CD14-positive monocyte (primary cell): ENCODE results near the gene TMEM134. TPM values are rescaled to one million over a fixed set of nuclear protein-coding genes. Genes with fewer than 3 reads are reported as not detected.

ENCODE experiments used
- DNase-seq, 3 donors: peaks; one replicate each; pipeline ENCODE4 v3.0.0-alpha.2; 2011 to 2022
- H2AFZ ChIP-seq: 2 replicates; pipeline ENCODE4 v1.6.0; 2012; ENCODE audit warnings: mild to moderate bottlenecking, low read depth, low read length, inconsistent platforms; ENCODE audit not compliant: insufficient read depth, poor library complexity, severe bottlenecking
- H3K27ac ChIP-seq, 2 donors: 1 replicate in 1 of 2; 2 replicates in 1 of 2; pipeline ENCODE4 v1.5.1; 2012 to 2013; ENCODE audit warnings: low read length in 2 of 2, control low read depth in 1 of 2, inconsistent platforms in 1 of 2, low read depth in 1 of 2, mild to moderate bottlenecking in 1 of 2
- H3K27me3 ChIP-seq, 2 donors: one replicate each; pipeline versions ENCODE4 v1.6.0 to v1.6.1; 2011 to 2013; ENCODE audit warnings: low read length in 2 of 2; ENCODE audit not compliant: control insufficient read depth in 2 of 2, insufficient read depth in 2 of 2
- H3K36me3 ChIP-seq, 2 donors: replicated peaks in 1 of 2; 1 replicate in 1 of 2; 2 replicates in 1 of 2; pipeline versions ENCODE4 v1.5.1 to v1.6.1; 2012 to 2013; ENCODE audit warnings: low read length in 2 of 2, control low read depth in 1 of 2, inconsistent platforms in 1 of 2, mild to moderate bottlenecking in 1 of 2; ENCODE audit not compliant: insufficient read depth in 2 of 2, control insufficient read depth in 1 of 2
- H3K4me1 ChIP-seq, 2 donors: 1 replicate in 1 of 2; 2 replicates in 1 of 2; pipeline versions ENCODE4 v1.5.1 to v1.6.1; 2012 to 2013; ENCODE audit warnings: low read length in 2 of 2, control low read depth in 1 of 2, inconsistent platforms in 1 of 2, mild to moderate bottlenecking in 1 of 2, moderate library complexity in 1 of 2; ENCODE audit not compliant: insufficient read depth in 2 of 2, control insufficient read depth in 1 of 2
- H3K4me2 ChIP-seq: replicated peaks from 2 replicates; pipeline ENCODE3; 2012; ENCODE audit warnings: low read length, moderate library complexity, mild to moderate bottlenecking; ENCODE audit not compliant: poor library complexity, severe bottlenecking; ENCODE audit errors: extremely low read depth
- H3K4me3 ChIP-seq, 3 experiments: fragments of 200-600 bp in 1 of 3; sonication (generic) in 1 of 3; replicated peaks in 1 of 3; 1 replicate in 2 of 3; 2 replicates in 1 of 3; pipeline ENCODE4 v1.5.1; 2011 to 2013; ENCODE audit warnings: low read length in 3 of 3, mild to moderate bottlenecking in 3 of 3, control low read depth in 2 of 3, low read depth in 2 of 3, inconsistent platforms in 1 of 3, moderate library complexity in 1 of 3
- H3K79me2 ChIP-seq: 2 replicates; pipeline ENCODE4 v1.6.0; 2012; ENCODE audit warnings: mild to moderate bottlenecking, control low read depth, inconsistent platforms, low read length, moderate library complexity; ENCODE audit not compliant: insufficient read depth
- H3K9ac ChIP-seq: 2 replicates; pipeline ENCODE4 v1.6.0; 2017; ENCODE audit warnings: low read length, mild to moderate bottlenecking; ENCODE audit not compliant: insufficient read depth, poor library complexity, severe bottlenecking
- H3K9me3 ChIP-seq, 2 donors: replicated peaks in 1 of 2; 1 replicate in 1 of 2; 2 replicates in 1 of 2; pipeline versions ENCODE4 v1.5.1 to v1.6.1; 2012 to 2013; ENCODE audit warnings: low read length in 2 of 2, control low read depth in 1 of 2; ENCODE audit not compliant: control insufficient read depth in 1 of 2, insufficient read depth in 1 of 2
- H4K20me1 ChIP-seq: 2 replicates; pipeline ENCODE4 v1.6.0; 2012; ENCODE audit warnings: mild to moderate bottlenecking, low read length, control low read depth, moderate library complexity; ENCODE audit not compliant: insufficient read depth
- H3K27ac Mint-ChIP-seq, 7 donors: one replicate each; pipeline ENCODE4 v1.8.0; 2020; ENCODE audit warnings: mild to moderate bottlenecking in 7 of 7, mixed read lengths in 7 of 7, moderate library complexity in 6 of 7, inconsistent platforms in 2 of 7
- H3K27me3 Mint-ChIP-seq, 3 donors: one replicate each; pipeline ENCODE4 v1.8.0; 2021 to 2022; ENCODE audit warnings: low read depth in 3 of 3, mild to moderate bottlenecking in 3 of 3, mixed read lengths in 3 of 3, moderate library complexity in 3 of 3, inconsistent platforms in 1 of 3
- H3K36me3 Mint-ChIP-seq, 2 donors: one replicate each; pipeline ENCODE4 v1.8.0; 2020; ENCODE audit warnings: mixed read lengths in 2 of 2, inconsistent platforms in 1 of 2, mild to moderate bottlenecking in 1 of 2
- H3K4me1 Mint-ChIP-seq: one replicate; pipeline ENCODE4 v1.8.0; 2020; ENCODE audit warnings: mild to moderate bottlenecking, mixed read lengths
- H3K4me3 Mint-ChIP-seq, 2 donors: one replicate each; pipeline ENCODE4 v1.8.0; 2020; ENCODE audit warnings: mild to moderate bottlenecking in 2 of 2, mixed read lengths in 2 of 2, moderate library complexity in 1 of 2
- H3K9me3 Mint-ChIP-seq, 7 donors: one replicate each; pipeline ENCODE4 v1.8.0; 2020 to 2022; ENCODE audit warnings: mixed read lengths in 7 of 7, mild to moderate bottlenecking in 6 of 7, moderate library complexity in 6 of 7, inconsistent platforms in 2 of 7
- WGBS: methylation state at CpG from one replicate; pipeline ENCODE4 v1.1.5; 2013; ENCODE audit warnings: missing lambda C conversion rate; ENCODE audit not compliant: insufficient coverage; 5-methylcytosine and 5-hydroxymethylcytosine counted together
- intact Hi-C, 2 donors: fragments of 100-400 bp; cut with micrococcal nuclease; formaldehyde crosslinking; loops; one replicate each; pipeline versions ENCODE4 v1.15.0 to v1.15.1; 2023
- polyA plus RNA-seq, 3 donors: library from polyadenylated mRNA; depleted of rRNA in 1 of 3; unstranded in 2 of 3; stranded (reverse) in 1 of 3; fragments of 300-500 nt in 2 of 3; fragments of >200 nt in 1 of 3; fragmentation: Illumina TruSeq in 2 of 3; gene quantifications; 1 replicate in 2 of 3; 2 replicates in 1 of 3; pipeline ENCODE4 v1.2.3, GENCODE V29; 2012 to 2021
- TF ChIP-seq, protein P1 (sequence below): fragments of 200-600 bp; IDR thresholded peaks from one replicate; pipeline ENCODE4 v1.8.0; 2022; ENCODE audit warnings: antibody characterized with exemption, mild to moderate bottlenecking

Gene TMEM134
- polyA plus RNA-seq, 3 donors, result 67.4 to 104 (median 76.8) TPM

DNA sequence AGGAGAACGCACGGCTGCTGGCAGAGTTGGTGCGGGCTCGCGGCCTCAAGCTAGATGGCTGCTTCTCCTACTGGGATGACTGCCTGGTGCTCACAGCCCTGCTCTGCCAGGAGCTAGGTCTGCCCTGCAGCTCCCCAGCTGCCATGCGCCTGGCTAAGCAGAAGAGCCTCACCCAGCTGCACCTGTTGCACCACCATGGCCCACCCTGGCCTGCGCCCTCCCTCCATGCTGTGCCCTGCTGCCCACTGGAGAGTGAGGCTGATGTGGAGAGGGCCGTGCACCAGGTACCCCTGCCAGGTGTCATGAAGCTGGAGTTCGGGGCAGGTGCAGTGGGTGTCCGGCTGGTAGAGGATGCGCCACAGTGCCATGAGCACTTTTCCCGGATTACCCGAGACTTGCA lies 45.6 kb downstream of the TMEM134 start:
- WGBS, result 95% methylated on average over 12 of the region's 13 CpGs
- Histone ChIP-seq H4K20me1 (no peaks in the 10 kb centered on the region), H3K27me3 (peaks cover 0 to 17% of the 10 kb centered on the region in 2 donors), H2AFZ (no peak overlapping the region), H3K79me2 (peaks cover under 1% of the 10 kb centered on the region), H3K9me3 (no peaks in the 10 kb centered on the region), H3K36me3 (no peaks in the 10 kb centered on the region), H3K27ac (no peak overlapping the region), H3K4me3 (no peak overlapping the region), H3K4me2 (no peak overlapping the region), H3K9ac (no peak overlapping the region), H3K4me1 (peaks cover 27 to 40% of the 10 kb centered on the region in 2 donors)
- Mint-ChIP-seq H3K4me3 (peak overlapping the region in 1 of 2 donors; percentile 12), H3K9me3 (no peaks in the 10 kb centered on the region), H3K4me1 (peaks cover 25% of the 10 kb centered on the region), H3K27ac (no peak overlapping the region), H3K27me3 (peaks cover 9 to 20% (median 20%) of the 10 kb centered on the region in 3 donors), H3K36me3 (no peaks in the 10 kb centered on the region)
- intact Hi-C loops, result no loop called here
- no peak for DNase-seq
- TF ChIP-seq, protein P1, sequence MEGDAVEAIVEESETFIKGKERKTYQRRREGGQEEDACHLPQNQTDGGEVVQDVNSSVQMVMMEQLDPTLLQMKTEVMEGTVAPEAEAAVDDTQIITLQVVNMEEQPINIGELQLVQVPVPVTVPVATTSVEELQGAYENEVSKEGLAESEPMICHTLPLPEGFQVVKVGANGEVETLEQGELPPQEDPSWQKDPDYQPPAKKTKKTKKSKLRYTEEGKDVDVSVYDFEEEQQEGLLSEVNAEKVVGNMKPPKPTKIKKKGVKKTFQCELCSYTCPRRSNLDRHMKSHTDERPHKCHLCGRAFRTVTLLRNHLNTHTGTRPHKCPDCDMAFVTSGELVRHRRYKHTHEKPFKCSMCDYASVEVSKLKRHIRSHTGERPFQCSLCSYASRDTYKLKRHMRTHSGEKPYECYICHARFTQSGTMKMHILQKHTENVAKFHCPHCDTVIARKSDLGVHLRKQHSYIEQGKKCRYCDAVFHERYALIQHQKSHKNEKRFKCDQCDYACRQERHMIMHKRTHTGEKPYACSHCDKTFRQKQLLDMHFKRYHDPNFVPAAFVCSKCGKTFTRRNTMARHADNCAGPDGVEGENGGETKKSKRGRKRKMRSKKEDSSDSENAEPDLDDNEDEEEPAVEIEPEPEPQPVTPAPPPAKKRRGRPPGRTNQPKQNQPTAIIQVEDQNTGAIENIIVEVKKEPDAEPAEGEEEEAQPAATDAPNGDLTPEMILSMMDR, result no peak

- Histone ChIP-seq H3K27ac (no peak overlapping the region), H3K4me3 (no peak overlapping the region), H3K9me3 (no peaks in the 10 kb centered on the region), H2AFZ (no peak overlapping the region), H3K4me2 (no peak overlapping the region), H3K4me1 (peaks cover 27 to 43% of the 10 kb centered on the region in 2 donors), H4K20me1 (no peaks in the 10 kb centered on the region), H3K27me3 (peaks cover 0 to 23% of the 10 kb centered on the region in 2 donors), H3K36me3 (no peaks in the 10 kb centered on the region), H3K9ac (no peak overlapping the region), H3K79me2 (no peaks in the 10 kb centered on the region)
- Mint-ChIP-seq H3K4me3 (peak overlapping the region in 1 of 2 donors; percentile 12), H3K9me3 (peaks cover 0 to 2% (median 0%) of the 10 kb centered on the region in 7 donors), H3K4me1 (peaks cover 24% of the 10 kb centered on the region), H3K27me3 (peaks cover 15 to 26% (median 26%) of the 10 kb centered on the region in 3 donors), H3K27ac (no peak overlapping the region), H3K36me3 (no peaks in the 10 kb centered on the region)
- no peak for DNase-seq
- WGBS, result 80% methylated on average over 6 of the region's 6 CpGs
- intact Hi-C loops, result no loop called here
- TF ChIP-seq, protein P1, result no peak
Observed at GRCh38 chr11:67422891-67423290, 46.2 kb downstream of the TMEM134 start.
